Suppressor macrophage treated with lipopolysaccharide for 4 hours (primary cell): ENCODE measurements around the gene SLC12A9.
"Not testable (repeated sequence)": the region's sequence is repeated elsewhere in the genome, so short reads cannot be mapped to it uniquely, and the experiment has no call there.

Experiments used
- DNase-seq: peaks from one replicate; pipeline ENCODE4 v3.0.0-alpha.2; 2020

Gene SLC12A9, protein sequence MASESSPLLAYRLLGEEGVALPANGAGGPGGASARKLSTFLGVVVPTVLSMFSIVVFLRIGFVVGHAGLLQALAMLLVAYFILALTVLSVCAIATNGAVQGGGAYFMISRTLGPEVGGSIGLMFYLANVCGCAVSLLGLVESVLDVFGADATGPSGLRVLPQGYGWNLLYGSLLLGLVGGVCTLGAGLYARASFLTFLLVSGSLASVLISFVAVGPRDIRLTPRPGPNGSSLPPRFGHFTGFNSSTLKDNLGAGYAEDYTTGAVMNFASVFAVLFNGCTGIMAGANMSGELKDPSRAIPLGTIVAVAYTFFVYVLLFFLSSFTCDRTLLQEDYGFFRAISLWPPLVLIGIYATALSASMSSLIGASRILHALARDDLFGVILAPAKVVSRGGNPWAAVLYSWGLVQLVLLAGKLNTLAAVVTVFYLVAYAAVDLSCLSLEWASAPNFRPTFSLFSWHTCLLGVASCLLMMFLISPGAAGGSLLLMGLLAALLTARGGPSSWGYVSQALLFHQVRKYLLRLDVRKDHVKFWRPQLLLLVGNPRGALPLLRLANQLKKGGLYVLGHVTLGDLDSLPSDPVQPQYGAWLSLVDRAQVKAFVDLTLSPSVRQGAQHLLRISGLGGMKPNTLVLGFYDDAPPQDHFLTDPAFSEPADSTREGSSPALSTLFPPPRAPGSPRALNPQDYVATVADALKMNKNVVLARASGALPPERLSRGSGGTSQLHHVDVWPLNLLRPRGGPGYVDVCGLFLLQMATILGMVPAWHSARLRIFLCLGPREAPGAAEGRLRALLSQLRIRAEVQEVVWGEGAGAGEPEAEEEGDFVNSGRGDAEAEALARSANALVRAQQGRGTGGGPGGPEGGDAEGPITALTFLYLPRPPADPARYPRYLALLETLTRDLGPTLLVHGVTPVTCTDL

DNA sequence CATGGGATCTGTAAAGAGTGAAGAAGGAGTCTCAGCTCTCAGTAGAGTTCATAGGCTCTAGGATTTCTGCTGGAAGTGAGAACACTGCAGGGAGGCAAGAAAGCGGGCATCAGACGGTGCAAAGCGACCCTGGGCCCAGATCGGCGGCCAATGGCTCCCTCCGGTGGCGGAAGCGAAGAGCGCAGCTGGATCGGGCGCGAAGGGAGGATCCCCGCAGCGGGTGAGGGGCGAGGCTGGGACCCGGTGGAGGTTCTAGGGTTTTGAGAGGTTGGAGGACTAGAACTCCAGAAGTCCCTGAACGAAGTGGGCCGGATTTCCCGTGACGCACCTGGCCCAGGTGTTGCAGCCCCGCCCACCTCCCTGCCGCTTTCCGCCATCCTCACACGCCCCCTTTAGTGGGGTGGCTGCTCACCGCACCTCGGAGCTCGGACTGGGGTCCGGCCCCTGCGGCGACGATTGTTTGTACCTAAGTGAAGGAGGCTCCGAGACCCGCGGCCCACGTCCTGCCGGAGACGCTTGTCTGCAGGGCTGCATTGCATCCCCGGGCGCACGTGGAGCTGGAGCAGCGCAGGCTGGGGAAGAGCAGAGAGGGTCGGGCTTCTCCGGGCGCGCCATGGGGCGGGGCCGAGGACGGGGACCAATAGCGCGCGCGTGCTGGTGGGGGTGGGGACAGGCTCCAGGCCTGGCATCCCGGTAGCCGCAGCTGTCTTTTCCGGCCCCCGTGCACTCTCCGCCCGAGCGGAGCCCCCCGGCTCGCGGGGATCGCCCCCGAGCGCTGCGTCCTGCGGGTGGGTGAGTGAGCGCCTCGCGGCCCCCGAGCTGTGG is at the start of gene SLC12A9:
Gene SLC12A9, plus strand, starts transcription at position 666 of the 825 bp plus-strand sequence. CDS start 1,485 bp downstream, outside the sequence.
- DNase-seq = peak; percentile 95

DNA sequence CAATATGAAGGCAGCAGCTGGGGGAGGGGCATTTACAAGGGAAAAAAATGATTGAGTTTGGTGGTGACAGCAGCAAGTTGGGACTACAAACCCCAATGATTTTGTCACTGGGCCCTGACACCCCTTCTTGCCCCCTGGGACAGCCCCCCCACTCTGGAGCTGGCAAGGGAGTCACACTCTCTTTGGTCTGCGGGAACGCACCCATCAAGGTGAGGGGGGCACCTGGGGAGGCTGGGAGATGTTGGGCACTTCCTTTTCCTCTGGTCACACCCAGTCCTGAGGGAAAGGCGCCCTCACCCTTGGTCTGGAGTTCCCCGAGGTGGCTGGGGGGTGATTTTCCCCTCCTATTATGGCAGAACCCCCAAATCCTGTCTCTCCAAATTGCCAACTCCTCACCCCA is 49.6 kb upstream of the SLC12A9 start:
- DNase-seq = no peak

DNA sequence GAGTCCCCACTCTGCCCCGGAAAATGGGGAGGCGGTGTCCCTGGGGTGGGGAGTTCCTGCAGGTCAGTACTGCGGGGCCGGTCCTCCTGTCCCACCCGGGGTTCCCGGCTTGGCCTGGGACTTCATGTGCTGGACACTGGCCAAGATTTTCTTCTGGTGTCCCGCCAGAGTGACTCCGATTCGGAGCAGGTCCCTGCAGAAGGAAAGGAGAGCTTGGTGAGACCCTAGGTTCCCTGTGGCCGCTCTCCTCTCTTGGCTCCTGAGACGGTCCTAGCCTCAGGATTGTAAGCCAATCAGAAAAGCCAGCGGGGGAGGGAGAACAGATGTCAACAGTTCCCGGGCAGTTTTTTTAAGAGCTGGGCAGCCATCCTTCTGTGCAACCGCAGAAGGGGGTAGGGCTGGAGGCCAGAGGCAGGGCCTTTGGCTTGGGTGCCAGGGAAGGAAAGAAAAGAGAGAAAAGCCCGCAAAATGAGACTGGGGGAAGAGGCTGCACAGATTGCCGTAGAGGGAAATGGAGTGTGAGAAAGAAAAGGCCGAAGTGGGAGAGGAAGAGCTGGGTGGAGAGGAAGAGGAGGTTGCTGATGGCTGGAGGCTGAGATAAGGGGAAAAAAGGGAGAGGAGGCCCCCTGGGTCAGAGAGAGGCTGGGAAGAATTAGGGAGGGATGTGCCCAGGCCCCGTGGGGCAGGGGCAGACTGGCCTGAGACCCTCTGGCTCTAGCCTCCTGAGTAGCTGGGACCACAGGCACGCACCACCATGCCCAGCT is 48.9 kb upstream of the SLC12A9 start:
- peak; percentile 87 for DNase-seq

DNA sequence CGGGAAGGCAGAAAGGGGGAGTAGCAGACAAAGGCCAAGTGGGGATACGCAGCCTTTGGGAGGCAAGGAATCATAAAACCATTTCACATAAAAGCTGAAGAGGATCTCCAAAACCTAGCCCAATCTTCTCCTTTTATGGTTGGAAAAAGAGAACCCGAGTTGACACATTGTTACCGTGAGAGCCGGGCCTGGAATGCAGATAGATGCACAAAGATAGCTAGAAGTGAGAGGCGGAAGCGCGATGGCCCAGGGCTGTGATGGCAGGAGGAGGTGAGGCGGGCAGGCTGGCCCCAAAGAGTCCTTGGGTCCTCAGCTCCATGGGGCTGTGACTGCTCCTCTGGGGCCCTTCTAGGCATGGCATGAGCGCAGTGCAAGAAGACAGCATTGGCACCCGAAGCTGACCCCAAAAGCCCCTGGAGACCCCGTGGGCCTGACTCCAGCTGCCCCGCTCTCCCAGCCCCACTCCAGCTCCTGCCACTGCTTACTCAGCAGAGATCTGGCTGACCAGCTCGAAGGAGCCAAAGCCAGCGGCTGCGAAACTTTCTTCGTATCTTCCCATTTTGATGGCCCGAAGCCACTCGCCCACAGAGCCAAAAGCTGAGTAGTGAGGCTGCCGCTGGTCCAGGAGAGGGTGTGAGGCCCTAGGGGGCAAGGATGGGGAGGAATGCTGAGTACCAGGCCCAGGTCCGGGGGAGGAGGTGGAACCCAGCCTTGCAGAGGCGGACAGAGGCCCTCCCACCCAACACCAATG is 47.7 kb upstream of the SLC12A9 start:
- no peak for DNase-seq

DNA sequence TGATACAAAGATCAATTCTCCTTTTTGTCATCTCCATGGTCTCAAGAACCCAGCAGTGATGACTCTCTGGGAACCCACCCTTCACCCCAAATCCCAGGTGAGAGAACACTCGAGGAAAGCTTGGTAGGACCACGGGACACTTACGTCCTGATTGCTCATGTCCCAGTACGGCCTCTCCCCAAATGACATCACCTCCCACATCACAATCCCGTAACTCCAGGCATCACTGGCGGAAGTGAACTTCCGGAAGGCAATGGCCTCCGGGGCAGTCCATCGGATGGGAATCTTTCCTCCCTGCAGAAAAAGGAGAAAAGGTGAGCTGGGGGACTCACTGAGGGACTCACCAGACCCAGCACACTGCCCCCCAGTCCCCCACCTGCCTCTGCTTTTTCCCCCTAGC is 46.2 kb upstream of the SLC12A9 start:
- no peak for DNase-seq

DNA sequence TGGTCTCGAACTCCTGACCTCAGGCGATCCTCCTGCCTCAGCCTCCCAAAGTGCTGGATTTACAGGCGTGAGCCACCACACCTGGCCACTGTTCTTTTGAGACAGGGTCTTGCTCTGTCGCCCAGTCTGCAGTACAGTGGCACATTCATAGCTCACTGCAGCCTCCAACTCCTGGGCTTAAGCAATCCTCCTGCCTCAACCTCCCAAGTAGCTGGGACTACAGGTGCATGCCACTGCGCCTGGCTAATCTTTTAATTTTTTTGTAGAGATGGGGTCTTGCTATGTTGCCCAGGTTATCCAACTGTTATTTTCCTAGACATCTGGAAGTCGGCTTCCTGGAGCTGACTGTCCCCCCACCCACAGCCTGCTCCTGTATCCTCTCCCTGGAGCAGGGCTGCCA is 45.6 kb upstream of the SLC12A9 start:
- not testable (repeated sequence) for DNase-seq

DNA sequence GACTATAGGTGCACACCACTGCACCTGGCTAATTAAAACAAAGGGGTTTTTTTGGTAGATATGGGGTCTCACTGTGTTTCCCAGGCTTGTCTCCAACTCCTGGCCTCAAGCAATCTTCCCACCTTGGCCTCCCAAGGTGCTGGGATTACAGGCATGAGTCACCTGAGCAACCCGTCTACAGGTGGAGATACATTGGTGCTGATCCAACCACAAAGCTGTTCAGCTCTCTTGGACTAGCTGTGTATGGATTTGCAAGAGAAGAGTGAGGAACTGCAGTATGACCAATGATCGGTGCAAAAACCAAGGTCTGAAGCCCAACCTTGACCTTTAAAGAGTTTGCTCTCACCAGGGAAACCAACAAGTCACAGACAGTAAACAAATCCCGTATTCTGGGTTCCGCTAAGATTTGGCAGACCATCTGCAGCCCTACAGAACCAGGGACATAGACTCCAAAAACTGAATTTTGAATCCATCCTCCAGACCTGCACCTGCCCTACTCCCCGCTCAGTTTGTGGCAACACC is 44.1 kb upstream of the SLC12A9 start:
- DNase-seq = no peak

DNA sequence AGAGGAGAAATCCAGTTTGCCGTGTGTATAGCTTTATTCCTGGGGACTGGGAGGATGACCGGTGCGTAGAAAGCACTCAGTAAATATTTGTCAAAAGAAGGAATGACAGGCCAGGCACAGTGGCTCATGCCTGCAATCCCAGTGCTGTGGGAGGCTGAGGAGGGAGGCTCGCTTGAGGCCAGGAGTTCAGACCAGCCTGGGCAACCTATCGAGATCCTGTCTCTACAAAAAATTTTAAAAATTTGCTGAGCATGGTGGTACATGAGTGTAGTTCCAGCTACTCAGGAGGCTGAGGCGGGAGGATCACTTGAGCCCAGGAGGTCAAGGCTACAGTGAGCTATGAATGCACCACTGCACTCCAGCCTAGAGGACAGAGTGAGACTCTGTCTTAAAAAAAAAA is 41.0 kb upstream of the SLC12A9 start:
- no peak for DNase-seq

DNA sequence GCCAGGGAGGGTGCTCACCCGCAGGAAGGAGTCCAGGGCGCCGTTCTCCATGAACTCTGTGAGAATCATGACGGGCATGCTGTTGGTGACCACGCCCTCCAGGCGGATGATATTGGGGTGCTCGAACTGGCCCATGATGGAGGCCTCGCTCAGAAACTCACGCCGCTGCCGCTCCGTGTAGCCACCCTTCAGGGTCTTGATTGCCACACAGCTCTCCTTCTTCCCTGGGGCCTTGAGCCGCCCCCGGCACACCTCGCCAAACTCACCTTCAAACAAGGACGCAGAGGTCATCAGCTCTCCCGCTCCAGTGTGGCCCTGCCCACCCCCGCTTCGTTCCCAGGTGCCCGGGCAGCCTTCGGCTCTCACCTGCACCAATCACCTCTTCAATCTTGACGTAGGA is 39.8 kb upstream of the SLC12A9 start:
- DNase-seq = no peak

DNA sequence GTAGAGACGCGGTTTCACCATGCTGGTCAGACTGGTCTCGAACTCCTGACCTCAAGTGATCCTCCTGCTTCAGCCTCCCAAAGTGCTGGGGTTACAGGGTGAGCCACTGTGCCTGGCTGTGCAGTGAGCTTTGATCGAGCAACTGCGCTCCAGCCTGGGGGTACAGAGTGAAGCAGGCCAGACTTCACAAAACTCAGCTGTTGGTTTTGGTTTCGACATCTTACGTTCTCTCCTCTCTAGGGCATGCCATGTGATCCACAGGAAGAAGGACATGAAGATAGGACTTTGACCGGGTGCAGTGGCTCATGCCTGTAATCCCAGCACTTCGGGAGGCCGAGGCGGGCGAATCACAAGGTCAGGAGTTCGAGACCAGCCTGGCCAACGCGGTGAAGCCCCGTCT is 36.0 kb upstream of the SLC12A9 start:
- not testable (repeated sequence) for DNase-seq

DNA sequence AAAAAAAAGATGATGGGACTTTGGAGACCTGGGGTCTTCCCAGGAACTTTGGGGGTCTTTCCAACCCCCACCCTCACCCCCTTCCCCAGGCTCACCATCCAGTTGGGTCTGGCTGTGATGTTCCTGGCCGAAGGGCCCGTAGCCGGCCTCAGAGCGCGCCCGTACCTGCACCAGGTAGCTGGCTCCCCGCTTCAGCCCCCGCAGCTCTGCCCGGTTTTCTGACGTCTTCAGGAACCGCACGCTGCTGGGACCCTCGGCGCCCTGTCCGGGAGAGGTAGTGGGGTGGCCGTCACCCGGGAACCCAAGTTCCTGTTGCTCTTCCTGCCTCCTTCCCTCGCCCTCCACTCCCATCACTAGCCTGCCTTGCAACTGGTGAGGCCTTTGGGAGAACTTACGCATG is 35.4 kb upstream of the SLC12A9 start:
- no peak for DNase-seq

DNA sequence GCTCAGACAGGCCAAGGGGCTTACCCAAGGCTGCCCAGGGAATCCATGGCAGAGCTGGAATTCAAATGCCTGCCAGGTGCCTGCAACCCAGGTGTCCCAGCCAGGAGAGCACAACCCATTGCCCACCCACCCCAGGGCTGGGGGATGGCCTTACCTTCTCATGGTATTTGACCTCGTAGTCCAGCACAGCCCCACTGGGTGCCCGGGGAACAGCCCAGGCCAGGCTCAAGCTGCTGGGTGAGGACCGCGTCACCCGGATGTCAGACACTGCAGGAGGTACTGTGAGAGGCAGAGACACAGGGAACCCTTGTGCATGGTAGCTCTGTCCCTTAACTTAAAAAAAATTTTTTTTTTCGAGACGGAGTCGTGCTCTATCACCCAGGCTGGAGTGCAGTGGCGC is 34.1 kb upstream of the SLC12A9 start:
- DNase-seq = no peak

DNA sequence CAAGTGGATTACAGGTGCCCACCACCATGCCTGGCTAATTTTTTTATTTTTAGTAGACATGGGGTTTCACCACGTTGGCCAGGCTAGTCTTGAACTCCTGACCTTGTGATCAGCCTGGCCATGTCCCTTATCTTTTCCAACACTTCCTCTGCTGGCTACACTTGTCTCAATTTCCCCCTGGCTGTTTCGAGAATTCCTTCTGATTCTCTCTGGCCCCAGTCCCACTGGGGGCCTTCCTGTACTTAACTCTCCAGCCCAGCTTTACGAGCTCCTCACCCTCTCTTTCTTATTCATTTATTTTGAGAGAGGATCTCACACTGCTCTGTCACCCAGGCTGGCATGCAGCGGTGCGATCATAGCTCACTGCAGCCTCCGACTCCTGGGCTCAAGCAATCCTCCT is 33.7 kb upstream of the SLC12A9 start:
- DNase-seq = no peak

DNA sequence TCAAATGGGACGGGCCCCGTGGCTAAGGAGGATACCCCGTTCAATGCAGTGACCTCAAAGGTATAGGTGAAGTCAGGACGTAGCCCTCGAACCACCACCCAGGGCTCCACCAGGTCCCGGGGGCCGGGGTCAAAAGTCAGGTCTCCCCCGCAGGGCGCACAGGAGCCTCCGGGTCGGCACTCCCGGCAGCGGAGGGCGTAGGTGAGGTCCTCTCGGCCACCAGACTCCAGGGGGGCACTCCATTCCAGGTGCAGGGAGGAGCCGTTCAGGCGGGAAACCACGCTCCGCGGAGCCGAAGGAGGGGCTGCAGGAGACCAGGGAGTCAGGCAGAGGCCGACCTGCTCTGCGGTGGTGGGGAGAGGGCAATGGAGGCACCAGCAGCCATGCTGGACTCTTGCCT is 32.9 kb upstream of the SLC12A9 start:
- DNase-seq = no peak

DNA sequence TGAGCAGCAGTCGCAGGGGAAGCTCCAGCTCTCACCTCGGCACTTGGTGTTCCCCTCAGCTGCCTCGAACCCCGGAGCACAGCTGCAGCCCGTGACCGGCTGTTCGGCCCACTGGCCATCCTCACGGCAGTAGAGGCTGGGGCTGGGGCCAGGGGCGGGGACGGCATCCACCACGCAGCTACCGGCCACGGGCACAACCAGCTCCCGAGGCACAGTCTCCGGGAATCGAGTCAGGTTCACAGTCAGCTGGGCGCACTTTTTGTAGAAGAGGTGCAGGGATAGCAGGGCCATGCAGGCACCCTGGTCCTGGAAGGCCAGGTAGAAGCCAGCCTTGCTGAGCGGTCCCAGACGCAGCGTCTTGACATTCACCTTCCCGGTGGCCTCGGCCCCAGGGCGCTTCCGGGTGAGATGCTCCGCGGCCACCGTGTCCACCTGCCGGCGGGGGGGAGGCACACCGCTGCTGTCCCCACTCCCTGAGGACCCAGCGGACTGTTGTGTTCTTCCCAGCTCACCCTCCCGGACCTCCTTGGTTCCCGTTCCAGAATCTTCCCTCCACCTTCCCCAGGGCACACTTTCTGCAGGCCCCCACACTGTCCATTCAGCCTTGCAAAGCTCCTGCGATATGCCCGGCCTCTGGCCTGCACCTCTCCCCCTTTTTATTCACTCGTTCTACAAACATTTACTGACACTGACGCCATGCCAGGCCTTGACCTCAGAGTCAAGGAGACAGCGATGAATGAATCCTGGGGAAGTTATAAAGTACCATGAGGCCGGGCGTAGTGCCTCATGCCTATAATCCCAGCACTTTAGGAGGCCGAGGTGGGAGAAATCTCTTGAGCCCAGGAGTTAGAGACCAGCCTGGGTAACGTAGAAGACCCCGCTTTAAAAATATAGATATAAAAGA is 30.0 kb upstream of the SLC12A9 start:
- DNase-seq = no peak

DNA sequence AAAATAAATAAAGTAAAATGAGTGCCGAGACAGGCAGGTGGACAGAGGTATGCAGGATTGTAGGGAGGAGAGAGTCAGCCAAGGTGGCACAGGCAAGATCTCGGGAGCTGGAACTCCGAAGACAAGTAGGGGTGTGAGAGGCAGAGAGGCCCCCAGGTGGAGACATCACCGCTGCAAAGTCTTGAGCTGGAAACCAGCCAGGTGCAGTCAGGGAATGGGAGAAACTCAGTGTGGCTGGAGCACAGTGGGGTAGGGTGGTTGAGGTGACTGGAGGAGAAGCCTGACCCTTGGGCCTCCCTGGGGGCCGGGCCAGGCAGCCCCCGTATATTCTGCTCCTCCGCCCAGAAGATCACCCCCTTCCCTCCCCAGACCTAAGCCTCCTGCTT is 29.4 kb upstream of the SLC12A9 start:
- no peak for DNase-seq

DNA sequence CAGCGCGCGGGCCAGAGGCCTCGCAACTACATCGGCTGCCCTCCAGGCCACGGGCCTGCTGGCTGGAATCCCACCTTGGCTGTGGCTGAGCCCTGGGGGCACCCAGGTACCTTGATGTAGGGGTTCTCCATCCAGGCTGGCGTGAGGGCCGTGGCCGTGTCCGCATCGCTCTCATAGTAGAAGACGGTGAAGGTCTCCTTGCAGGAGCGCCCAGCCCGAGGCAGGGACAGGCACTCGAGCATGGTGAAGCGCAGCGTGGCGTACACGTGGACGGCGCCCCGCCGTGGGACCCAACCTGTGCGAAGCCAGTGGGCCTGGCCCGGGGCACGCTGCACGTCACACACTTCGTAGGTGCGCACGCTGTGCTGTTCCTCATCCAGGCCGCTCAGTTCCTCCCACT is 29.0 kb upstream of the SLC12A9 start:
- DNase-seq = no peak

DNA sequence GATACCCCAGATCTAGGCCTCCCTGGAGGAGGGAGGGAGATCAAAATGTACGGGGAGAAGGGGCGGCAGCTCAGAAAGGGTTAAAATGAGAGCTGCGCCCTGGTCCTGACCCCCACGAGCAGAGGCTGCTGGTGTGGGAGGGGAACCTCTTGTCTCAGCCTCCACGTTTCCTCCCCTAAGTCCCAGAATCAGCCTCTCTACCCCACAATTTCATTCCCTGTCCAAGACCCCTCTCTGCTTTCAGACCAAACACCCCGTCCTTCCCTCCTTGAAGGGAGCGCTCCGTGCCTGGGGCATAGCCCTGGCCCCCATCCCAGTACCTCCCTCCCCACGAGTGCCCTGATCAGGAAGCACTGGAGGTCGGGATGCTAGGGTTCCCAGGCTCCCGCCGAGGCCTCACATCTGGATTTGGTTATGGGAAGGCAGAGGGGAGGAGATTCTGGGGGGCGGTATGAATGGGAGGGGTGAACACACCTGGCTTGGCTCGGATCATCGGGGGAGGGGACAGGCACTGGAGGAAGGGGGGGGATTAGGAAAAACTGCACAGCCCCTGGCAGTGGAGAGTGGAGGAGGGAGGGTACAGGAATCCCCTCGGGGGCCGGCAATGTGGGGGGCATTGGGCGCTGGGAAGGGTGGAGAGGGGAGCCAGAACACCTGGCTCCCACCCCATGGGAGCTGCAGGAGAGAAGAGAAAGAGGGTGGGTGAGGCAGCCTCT is 27.9 kb upstream of the SLC12A9 start:
- no peak for DNase-seq

DNA sequence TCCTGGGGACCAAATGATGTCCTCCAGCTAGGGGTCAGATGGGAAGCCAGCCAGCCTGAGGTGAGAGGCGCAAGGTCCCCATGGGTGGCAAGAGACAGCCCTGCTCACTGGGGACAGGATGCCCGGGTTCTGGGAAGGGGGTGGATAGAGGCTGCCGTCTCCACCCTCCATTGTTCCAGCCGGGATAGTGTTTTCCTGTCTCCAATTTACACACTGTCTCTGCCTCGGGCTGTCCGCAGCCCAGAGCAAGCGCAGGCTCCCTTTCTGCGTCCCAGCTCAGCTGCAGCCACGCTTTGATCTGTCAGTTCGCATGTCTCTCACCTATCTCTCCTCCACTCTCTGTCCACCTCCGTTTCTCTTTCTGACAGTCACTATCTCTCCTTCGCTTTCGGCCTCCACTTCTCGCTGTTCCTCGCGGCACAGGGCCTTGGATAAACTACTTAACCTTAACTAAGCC is 27.3 kb upstream of the SLC12A9 start:
- DNase-seq = no peak
